SU-DHL-6 (cell line): ENCODE measurements around the gene XCL2.

Experiments
- H2AFZ ChIP-seq: fragments of 200-600 bp; sonication (generic); 2 replicates; pipeline ENCODE4 v1.6.1; 2014; ENCODE audit warnings: low read depth, mild to moderate bottlenecking, moderate library complexity, mixed read lengths, antibody characterized with exemption, low read length; ENCODE audit not compliant: severe bottlenecking
- H3F3A ChIP-seq: fragments of 200-600 bp; shearing (Covaris generic); 2 replicates; pipeline ENCODE4 v1.6.0; 2016; ENCODE audit warnings: antibody characterized with exemption, mild to moderate bottlenecking; ENCODE audit not compliant: insufficient read depth
- H3K27ac ChIP-seq: fragments of 200-600 bp; sonication (generic); 2 replicates; pipeline ENCODE4 v1.5.1; 2016; ENCODE audit warnings: low read depth, mild to moderate bottlenecking, low read length, moderate library complexity, mixed read lengths
- H3K27me3 ChIP-seq: fragments of 200-600 bp; sonication (generic), shearing (Covaris generic); 2 replicates; pipeline ENCODE4 v1.6.0; 2014; ENCODE audit warnings: mild to moderate bottlenecking, low read length
- H3K36me3 ChIP-seq: fragments of 200-600 bp; sonication (generic); 2 replicates; pipeline ENCODE4 v1.6.1; 2014; ENCODE audit warnings: mild to moderate bottlenecking, low read length, mixed read lengths
- H3K4me2 ChIP-seq: fragments of 300-600, 200-600 bp; shearing (Covaris generic), sonication (generic); 2 replicates; pipeline ENCODE4 v1.6.0; 2014; ENCODE audit warnings: low read length, low read depth, mild to moderate bottlenecking; ENCODE audit not compliant: poor library complexity, severe bottlenecking
- H3K4me3 ChIP-seq: fragments of 200-600 bp; sonication (generic); 2 replicates; pipeline ENCODE4 v1.5.1; 2014; ENCODE audit warnings: antibody characterized with exemption, low read length, mild to moderate bottlenecking, mixed read lengths; ENCODE audit not compliant: insufficient read depth, poor library complexity, severe bottlenecking
- H3K79me2 ChIP-seq: fragments of 200-600 bp; sonication (generic); 2 replicates; pipeline ENCODE4 v1.6.1; 2014; ENCODE audit warnings: mild to moderate bottlenecking, low read length, moderate library complexity; ENCODE audit not compliant: insufficient read depth
- H3K9ac ChIP-seq: fragments of 200-600 bp; sonication (generic); 2 replicates; pipeline ENCODE4 v1.7.0; 2014; ENCODE audit warnings: mild to moderate bottlenecking, low read length
- H3K9me2 ChIP-seq: fragments of 200-600 bp; sonication (generic); replicated peaks from 2 replicates; pipeline ENCODE4 v1.6.1; 2014; ENCODE audit warnings: low read length; ENCODE audit not compliant: insufficient read depth
- H3K9me3 ChIP-seq: fragments of 200-600 bp; sonication (generic); 2 replicates; pipeline ENCODE4 v1.6.1; 2014; ENCODE audit warnings: low read length, mixed read lengths; ENCODE audit not compliant: insufficient read depth
- H4K20me1 ChIP-seq: fragments of 200-600 bp; sonication (generic); 2 replicates; pipeline ENCODE4 v1.6.1; 2014; ENCODE audit warnings: low read depth, mild to moderate bottlenecking, antibody characterized with exemption, low read length, moderate library complexity, mixed read lengths
- EZH2phosphoT487 ChIP-seq: fragments of 200-600 bp; sonication (generic), shearing (Covaris generic); conservative IDR thresholded peaks from 2 replicates; pipeline ENCODE4 v1.6.1; 2018; ENCODE audit warnings: mild to moderate bottlenecking, antibody characterized with exemption, low read length, moderate library complexity, mixed read lengths
- TF ChIP-seq, protein P1 (sequence below): fragments of 200-600 bp; sonication (generic); IDR thresholded peaks from one replicate; pipeline ENCODE4 v1.5.1; 2017; ENCODE audit warnings: antibody characterized with exemption, mild to moderate bottlenecking, low read length, moderate library complexity; ENCODE audit not compliant: insufficient read depth, poor library complexity, severe bottlenecking

Gene XCL2

DNA sequence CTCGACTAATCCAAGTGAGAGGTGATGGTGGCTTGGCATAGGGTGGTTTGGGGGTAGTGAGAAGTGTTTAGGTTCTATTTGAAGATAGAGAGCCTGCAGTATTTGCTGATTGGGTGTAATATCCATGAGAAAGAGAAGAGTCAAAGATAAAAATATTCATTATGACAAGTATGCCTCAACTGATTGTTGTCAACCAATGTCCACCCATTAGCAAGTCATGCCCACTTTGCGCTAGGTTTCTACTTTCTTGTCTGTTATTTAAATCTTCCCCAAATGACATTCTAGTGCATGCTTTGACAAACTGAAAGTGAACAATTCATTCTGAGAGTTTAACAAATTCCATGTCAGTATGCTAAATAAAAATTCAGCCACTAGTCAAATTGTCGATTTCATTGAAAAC lies 28.8 kb upstream of the XCL2 start:
- no peak overlapping the region for H3K4me2 ChIP-seq
- no peaks in the 10 kb centered on the region for H4K20me1 ChIP-seq
- no peak for TF ChIP-seq EZH2phosphoT487
- TF ChIP-seq, protein P1, sequence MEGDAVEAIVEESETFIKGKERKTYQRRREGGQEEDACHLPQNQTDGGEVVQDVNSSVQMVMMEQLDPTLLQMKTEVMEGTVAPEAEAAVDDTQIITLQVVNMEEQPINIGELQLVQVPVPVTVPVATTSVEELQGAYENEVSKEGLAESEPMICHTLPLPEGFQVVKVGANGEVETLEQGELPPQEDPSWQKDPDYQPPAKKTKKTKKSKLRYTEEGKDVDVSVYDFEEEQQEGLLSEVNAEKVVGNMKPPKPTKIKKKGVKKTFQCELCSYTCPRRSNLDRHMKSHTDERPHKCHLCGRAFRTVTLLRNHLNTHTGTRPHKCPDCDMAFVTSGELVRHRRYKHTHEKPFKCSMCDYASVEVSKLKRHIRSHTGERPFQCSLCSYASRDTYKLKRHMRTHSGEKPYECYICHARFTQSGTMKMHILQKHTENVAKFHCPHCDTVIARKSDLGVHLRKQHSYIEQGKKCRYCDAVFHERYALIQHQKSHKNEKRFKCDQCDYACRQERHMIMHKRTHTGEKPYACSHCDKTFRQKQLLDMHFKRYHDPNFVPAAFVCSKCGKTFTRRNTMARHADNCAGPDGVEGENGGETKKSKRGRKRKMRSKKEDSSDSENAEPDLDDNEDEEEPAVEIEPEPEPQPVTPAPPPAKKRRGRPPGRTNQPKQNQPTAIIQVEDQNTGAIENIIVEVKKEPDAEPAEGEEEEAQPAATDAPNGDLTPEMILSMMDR = no peak
- H3K27me3 ChIP-seq = no peaks in the 10 kb centered on the region
- no peak overlapping the region for H3K4me3 ChIP-seq
- H3K9me2 ChIP-seq = no peaks in the 10 kb centered on the region
- no peaks in the 10 kb centered on the region for H3K9me3 ChIP-seq
- no peak overlapping the region for H3K27ac ChIP-seq
- no peaks in the 10 kb centered on the region for H3K36me3 ChIP-seq
- no peaks in the 10 kb centered on the region for H3F3A ChIP-seq
- H3K9ac ChIP-seq = no peak overlapping the region
- no peak overlapping the region for H2AFZ ChIP-seq
- H3K79me2 ChIP-seq = no peaks in the 10 kb centered on the region

DNA sequence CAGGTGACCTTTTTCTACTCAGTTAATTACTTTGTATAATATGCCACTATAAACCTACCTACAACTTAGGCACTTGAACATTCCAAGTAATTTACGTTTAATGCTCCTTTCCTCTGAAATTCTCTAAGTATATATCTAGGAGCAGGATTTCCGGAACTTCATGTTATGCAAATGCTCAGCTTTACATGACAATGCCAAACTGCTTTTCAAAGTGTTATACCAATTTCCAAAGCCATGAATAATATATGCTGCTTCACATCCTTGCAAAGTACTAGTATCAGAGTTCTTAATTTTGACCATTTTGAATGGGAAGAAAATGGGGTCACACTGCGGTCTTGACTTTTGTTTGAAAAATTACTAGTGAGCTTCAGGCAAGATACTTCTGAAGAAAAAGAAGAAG lies 26.9 kb upstream of the XCL2 start:
- no peak overlapping the region for H3K27ac ChIP-seq
- no peaks in the 10 kb centered on the region for H4K20me1 ChIP-seq
- no peaks in the 10 kb centered on the region for H3K27me3 ChIP-seq
- H3K9ac ChIP-seq = no peak overlapping the region
- no peaks in the 10 kb centered on the region for H3K9me3 ChIP-seq
- H3K4me3 ChIP-seq = no peak overlapping the region
- no peaks in the 10 kb centered on the region for H3K36me3 ChIP-seq
- no peaks in the 10 kb centered on the region for H3F3A ChIP-seq
- H3K4me2 ChIP-seq = no peak overlapping the region
- TF ChIP-seq, protein P1 = no peak
- TF ChIP-seq EZH2phosphoT487 = no peak
- H3K79me2 ChIP-seq = no peaks in the 10 kb centered on the region
- no peaks in the 10 kb centered on the region for H3K9me2 ChIP-seq
- no peak overlapping the region for H2AFZ ChIP-seq

DNA sequence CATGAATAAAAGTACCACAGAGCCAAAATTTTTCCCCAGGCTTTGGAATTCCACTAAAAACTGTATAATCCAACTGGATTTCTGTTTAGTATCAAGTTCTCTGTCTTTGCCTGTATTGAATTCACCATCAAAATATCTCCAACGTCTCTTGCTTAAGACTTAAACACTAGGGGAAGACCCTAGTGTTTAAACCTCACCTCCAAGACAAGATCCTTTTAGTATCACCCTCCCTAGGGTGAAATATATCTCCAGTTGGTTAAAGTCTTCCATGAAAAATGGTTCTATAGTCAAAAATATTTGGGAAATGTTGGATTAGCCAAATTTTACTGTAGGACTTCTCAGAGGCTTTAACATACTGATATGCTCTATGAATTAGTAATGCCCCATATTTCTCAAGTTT lies 24.5 kb upstream of the XCL2 start:
- H3K9me2 ChIP-seq = no peaks in the 10 kb centered on the region
- no peak overlapping the region for H3K4me3 ChIP-seq
- no peaks in the 10 kb centered on the region for H3K27me3 ChIP-seq
- H3K9me3 ChIP-seq = no peaks in the 10 kb centered on the region
- no peaks in the 10 kb centered on the region for H3F3A ChIP-seq
- H4K20me1 ChIP-seq = no peaks in the 10 kb centered on the region
- H3K27ac ChIP-seq = no peak overlapping the region
- H3K79me2 ChIP-seq = no peaks in the 10 kb centered on the region
- no peak overlapping the region for H3K9ac ChIP-seq
- TF ChIP-seq EZH2phosphoT487 = no peak
- TF ChIP-seq, protein P1 = no peak
- H3K4me2 ChIP-seq = no peak overlapping the region
- H3K36me3 ChIP-seq = no peaks in the 10 kb centered on the region
- no peak overlapping the region for H2AFZ ChIP-seq

DNA sequence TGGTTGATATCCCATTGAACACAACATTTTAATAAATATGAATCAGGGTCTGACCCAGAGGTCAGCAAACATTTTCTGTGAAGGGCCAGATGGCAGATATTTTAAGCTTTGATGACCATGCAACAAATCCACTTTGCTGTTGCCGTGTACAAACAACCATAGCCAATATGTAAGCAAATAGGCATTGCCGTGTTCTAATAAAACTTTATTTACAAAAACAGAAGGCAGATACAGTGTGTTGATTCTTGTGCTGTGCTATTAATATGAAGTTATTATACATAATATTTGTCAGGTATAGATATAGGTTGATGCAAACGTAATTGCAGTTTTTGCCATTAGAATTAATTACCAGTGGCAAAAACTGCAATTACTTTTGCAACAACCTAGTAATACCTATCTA lies 23.8 kb upstream of the XCL2 start:
- no peak overlapping the region for H3K4me2 ChIP-seq
- H3F3A ChIP-seq = no peaks in the 10 kb centered on the region
- no peaks in the 10 kb centered on the region for H3K36me3 ChIP-seq
- H3K9me3 ChIP-seq = no peaks in the 10 kb centered on the region
- H4K20me1 ChIP-seq = no peaks in the 10 kb centered on the region
- H3K4me3 ChIP-seq = no peak overlapping the region
- H3K27me3 ChIP-seq = no peaks in the 10 kb centered on the region
- no peak overlapping the region for H2AFZ ChIP-seq
- no peaks in the 10 kb centered on the region for H3K79me2 ChIP-seq
- H3K9me2 ChIP-seq = no peaks in the 10 kb centered on the region
- no peak overlapping the region for H3K27ac ChIP-seq
- no peak overlapping the region for H3K9ac ChIP-seq
- TF ChIP-seq, protein P1 = no peak
- TF ChIP-seq EZH2phosphoT487 = no peak
